MM.1S (cell line): ENCODE data around the gene TICAM1.

Experiments used
- DNase-seq: peaks from one replicate; pipeline ENCODE4 v3.0.0-alpha.2; 2015
- H2AFZ ChIP-seq: fragments of 300-600 bp; sonication (generic); 2 replicates; pipeline ENCODE4 v1.6.0; 2016; ENCODE audit warnings: antibody characterized with exemption, low read length
- H3F3A ChIP-seq: fragments of 300-600 bp; sonication (generic); 2 replicates; pipeline ENCODE4 v1.6.1; 2016; ENCODE audit warnings: mild to moderate bottlenecking, antibody characterized with exemption, low read length, moderate library complexity, mixed read lengths; ENCODE audit not compliant: insufficient read depth
- H3K27ac ChIP-seq: fragments of 300-600 bp; sonication (generic); 2 replicates; pipeline ENCODE4 v1.5.1; 2016; ENCODE audit warnings: mild to moderate bottlenecking, low read length
- H3K27me3 ChIP-seq: fragments of 300-600 bp; sonication (generic); replicated peaks from 2 replicates; pipeline ENCODE4 v1.6.0; 2016; ENCODE audit warnings: low read length; ENCODE audit not compliant: insufficient read depth
- H3K36me3 ChIP-seq: fragments of 300-600 bp; sonication (generic); replicated peaks from 2 replicates; pipeline ENCODE4 v1.6.1; 2016; ENCODE audit warnings: mild to moderate bottlenecking, low read length, mixed read lengths; ENCODE audit not compliant: insufficient read depth
- H3K4me1 ChIP-seq: fragments of 300-600 bp; sonication (generic); 2 replicates; pipeline ENCODE4 v1.6.1; 2016; ENCODE audit warnings: low read length, mixed read lengths
- H3K4me2 ChIP-seq: fragments of 300-600 bp; sonication (generic); 2 replicates; pipeline ENCODE4 v1.6.0; 2016; ENCODE audit warnings: low read depth, low read length
- H3K4me3 ChIP-seq: fragments of 300-600 bp; sonication (generic); 2 replicates; pipeline ENCODE4 v1.5.1; 2016; ENCODE audit warnings: low read length, mixed read lengths
- H3K79me2 ChIP-seq: fragments of 300-600 bp; sonication (generic); 2 replicates; pipeline ENCODE4 v1.6.1; 2016; ENCODE audit warnings: mixed run types, low read length, mixed read lengths
- H3K9ac ChIP-seq: fragments of 300-600 bp; sonication (generic); 2 replicates; pipeline ENCODE4 v1.6.1; 2016; ENCODE audit warnings: low read length, mixed read lengths
- H3K9me2 ChIP-seq: fragments of 300-600 bp; sonication (generic); replicated peaks from 2 replicates; pipeline ENCODE4 v1.6.1; 2016; ENCODE audit warnings: mild to moderate bottlenecking, low read length, mixed read lengths; ENCODE audit not compliant: insufficient read depth
- H3K9me3 ChIP-seq: fragments of 300-600 bp; sonication (generic); replicated peaks from 2 replicates; pipeline ENCODE4 v1.6.1; 2016; ENCODE audit warnings: mild to moderate bottlenecking, low read length, mixed read lengths; ENCODE audit not compliant: insufficient read depth
- H4K20me1 ChIP-seq: fragments of 300-600 bp; sonication (generic); 2 replicates; pipeline ENCODE4 v1.6.1; 2016; ENCODE audit warnings: mild to moderate bottlenecking, low read length, moderate library complexity, mixed read lengths; ENCODE audit not compliant: insufficient read depth
- EZH2 ChIP-seq: fragments of 300-600 bp; sonication (generic); optimal IDR thresholded peaks from 2 replicates; pipeline ENCODE3; 2017; ENCODE audit warnings: low read depth, mild to moderate bottlenecking, antibody characterized with exemption, low read length, mixed read lengths
- EZH2phosphoT487 ChIP-seq: fragments of 300-600 bp; sonication (generic); IDR thresholded peaks from 2 replicates; pipeline ENCODE4 v1.6.1; 2018; ENCODE audit warnings: antibody characterized with exemption, low read length
- TF ChIP-seq, protein P1 (sequence below): fragments of 300-600 bp; sonication (generic); IDR thresholded peaks from 2 replicates; pipeline ENCODE4 v1.5.1; 2016; ENCODE audit warnings: antibody characterized with exemption, low read length, mixed read lengths

Gene TICAM1

DNA sequence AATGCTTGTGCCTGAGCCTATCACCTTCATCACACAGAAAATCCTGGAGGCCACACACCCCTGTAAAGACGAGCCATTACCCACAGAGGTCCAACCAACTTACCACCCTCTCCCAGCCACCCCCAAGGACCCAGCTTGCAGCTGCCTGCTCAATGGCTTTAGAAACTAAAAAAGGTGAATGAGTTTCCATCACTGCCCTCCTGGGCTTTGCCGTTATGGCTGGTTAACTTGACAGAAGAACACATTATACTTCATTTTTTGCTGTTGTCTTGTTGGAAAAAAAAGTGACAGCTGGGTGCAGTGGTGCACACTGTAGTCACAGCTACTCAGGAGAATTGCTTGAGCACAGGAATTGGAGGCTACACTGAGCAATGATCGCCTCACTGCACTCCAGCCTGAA lies 57.4 kb downstream of the TICAM1 start:
- Histone ChIP-seq H2AFZ (no peak overlapping the region), H3K4me2 (no peak overlapping the region), H4K20me1 (no peaks in the 10 kb centered on the region), H3K4me1 (no peaks in the 10 kb centered on the region), H3K36me3 (no peaks in the 10 kb centered on the region), H3K9me3 (no peaks in the 10 kb centered on the region), H3K79me2 (no peaks in the 10 kb centered on the region), H3K9me2 (no peaks in the 10 kb centered on the region), H3K9ac (no peak overlapping the region), H3K4me3 (no peak overlapping the region), H3K27me3 (peaks cover 66% of the 10 kb centered on the region), H3K27ac (no peak overlapping the region), H3F3A (peaks cover 7% of the 10 kb centered on the region)
- DNase-seq = no peak
- TF ChIP-seq, protein P1, sequence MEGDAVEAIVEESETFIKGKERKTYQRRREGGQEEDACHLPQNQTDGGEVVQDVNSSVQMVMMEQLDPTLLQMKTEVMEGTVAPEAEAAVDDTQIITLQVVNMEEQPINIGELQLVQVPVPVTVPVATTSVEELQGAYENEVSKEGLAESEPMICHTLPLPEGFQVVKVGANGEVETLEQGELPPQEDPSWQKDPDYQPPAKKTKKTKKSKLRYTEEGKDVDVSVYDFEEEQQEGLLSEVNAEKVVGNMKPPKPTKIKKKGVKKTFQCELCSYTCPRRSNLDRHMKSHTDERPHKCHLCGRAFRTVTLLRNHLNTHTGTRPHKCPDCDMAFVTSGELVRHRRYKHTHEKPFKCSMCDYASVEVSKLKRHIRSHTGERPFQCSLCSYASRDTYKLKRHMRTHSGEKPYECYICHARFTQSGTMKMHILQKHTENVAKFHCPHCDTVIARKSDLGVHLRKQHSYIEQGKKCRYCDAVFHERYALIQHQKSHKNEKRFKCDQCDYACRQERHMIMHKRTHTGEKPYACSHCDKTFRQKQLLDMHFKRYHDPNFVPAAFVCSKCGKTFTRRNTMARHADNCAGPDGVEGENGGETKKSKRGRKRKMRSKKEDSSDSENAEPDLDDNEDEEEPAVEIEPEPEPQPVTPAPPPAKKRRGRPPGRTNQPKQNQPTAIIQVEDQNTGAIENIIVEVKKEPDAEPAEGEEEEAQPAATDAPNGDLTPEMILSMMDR = no peak
- TF ChIP-seq EZH2 (no peak), EZH2phosphoT487 (no peak)

DNA sequence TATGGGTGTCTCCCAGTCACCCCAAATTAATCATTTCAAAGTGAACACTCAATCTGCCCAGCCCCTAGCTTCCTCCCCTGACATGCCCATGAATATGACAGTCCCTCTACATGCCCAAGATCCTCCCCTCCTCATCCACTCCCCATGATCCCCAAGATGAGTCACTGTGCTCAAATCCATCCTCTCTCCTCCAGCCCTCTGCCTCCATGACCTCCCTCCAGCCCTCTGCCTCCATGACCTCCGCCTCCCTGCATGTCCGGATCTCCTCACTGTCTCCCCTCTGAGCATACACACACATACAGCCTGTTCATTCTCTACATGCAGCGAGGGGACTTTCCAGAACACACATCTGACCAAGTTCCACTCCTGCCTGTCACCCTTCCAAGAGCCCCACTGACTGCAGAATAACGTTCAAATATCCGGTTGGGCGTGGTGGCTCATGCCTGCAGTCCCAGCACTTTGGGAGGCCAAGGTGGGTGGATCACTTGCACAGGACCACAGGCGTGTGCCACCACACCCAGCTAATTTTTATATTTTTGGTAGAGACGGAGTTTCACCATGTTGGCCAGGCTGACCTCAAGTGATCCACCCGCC lies 58.4 kb downstream of the TICAM1 start:
- DNase-seq = no peak
- Histone ChIP-seq H3K27ac (no peak overlapping the region), H3K4me2 (no peak overlapping the region), H3F3A (peaks cover 11% of the 10 kb centered on the region), H3K36me3 (no peaks in the 10 kb centered on the region), H4K20me1 (no peaks in the 10 kb centered on the region), H3K79me2 (no peaks in the 10 kb centered on the region), H3K4me1 (no peaks in the 10 kb centered on the region), H3K4me3 (no peak overlapping the region), H3K9me3 (no peaks in the 10 kb centered on the region), H3K9me2 (no peaks in the 10 kb centered on the region), H3K9ac (no peak overlapping the region), H2AFZ (no peak overlapping the region), H3K27me3 (peaks cover 56% of the 10 kb centered on the region)
- no peak for TF ChIP-seq EZH2phosphoT487
- TF ChIP-seq EZH2 = no peak
- TF ChIP-seq, protein P1 = no peak

DNA sequence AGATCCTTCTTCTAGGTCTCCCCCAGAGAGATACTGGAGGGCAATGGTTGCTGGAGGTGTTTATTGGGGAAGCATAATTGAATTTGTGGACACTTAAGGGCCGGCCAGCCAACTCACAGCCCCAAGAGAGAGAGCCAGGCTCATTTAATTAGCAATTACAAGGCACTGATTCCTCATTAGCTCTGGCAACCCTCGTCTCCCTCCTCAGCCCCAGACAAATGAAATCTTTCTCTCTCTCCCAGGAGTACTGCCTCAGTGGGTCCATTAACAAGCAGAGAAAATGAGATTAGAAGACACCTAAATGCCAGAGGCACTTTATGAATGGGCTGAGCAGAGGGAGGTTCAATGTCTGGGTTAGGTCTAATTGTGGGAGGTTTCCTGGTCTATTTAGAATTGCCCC lies 58.9 kb downstream of the TICAM1 start:
- peaks cover 11% of the 10 kb centered on the region for H3F3A ChIP-seq
- H3K27ac ChIP-seq = no peak overlapping the region
- peaks cover 53% of the 10 kb centered on the region for H3K27me3 ChIP-seq
- H3K4me3 ChIP-seq = no peak overlapping the region
- DNase-seq = no peak
- no peaks in the 10 kb centered on the region for H3K9me3 ChIP-seq
- H3K9ac ChIP-seq = no peak overlapping the region
- H3K79me2 ChIP-seq = no peaks in the 10 kb centered on the region
- H3K9me2 ChIP-seq = no peaks in the 10 kb centered on the region
- no peaks in the 10 kb centered on the region for H3K4me1 ChIP-seq
- no peak overlapping the region for H2AFZ ChIP-seq
- no peak overlapping the region for H3K4me2 ChIP-seq
- no peak for TF ChIP-seq EZH2
- TF ChIP-seq, protein P1 = no peak
- H4K20me1 ChIP-seq = no peaks in the 10 kb centered on the region
- no peaks in the 10 kb centered on the region for H3K36me3 ChIP-seq
